Suprapubic skin (tissue), 4 donors: Measurements from ENCODE around the gene MFAP5.
A peak's percentile ranks its signal among the peaks of the same experiment; 100 is the strongest.

Experiments
- CTCF ChIP-seq, 2 donors: fragments of 200-600 bp in 1 of 2; fragments of 450-650 bp in 1 of 2; sonication (generic) in 1 of 2; IDR thresholded peaks; one replicate each; pipeline ENCODE4 v1.5.1; 2016 to 2019; ENCODE audit warnings: antibody characterized with exemption in 2 of 2, mild to moderate bottlenecking in 1 of 2, moderate library complexity in 1 of 2
- EP300 ChIP-seq: sonication (generic); formaldehyde crosslinking; IDR thresholded peaks from one replicate; pipeline ENCODE4 v1.6.1; 2017; ENCODE audit warnings: antibody characterized with exemption
- POLR2AphosphoS5 ChIP-seq, 3 donors: sonication (generic); formaldehyde crosslinking; IDR thresholded peaks; one replicate each; pipeline ENCODE4 v1.6.1; 2017; ENCODE audit warnings: antibody characterized with exemption in 3 of 3

DNA sequence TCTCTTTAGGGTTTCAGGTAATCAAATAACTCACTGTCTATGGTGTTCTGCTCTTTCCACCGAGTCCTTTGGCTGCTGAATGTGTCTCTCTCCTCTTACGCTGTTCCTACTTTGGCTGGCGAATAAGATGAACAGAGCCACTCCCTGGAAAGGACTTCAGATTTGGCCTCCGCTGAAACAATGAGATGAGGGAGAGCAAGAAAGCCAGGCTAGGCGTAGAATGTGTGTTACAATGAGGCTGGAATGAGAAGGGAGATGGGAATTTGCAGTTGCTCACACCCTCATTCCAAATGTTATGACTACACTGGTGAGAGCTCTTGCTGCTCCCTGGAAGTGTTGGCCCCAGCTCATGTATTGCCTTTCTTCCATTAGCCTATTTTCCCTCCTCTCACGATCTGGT is at the start of gene MFAP5:
- TF ChIP-seq POLR2AphosphoS5 (IDR thresholded peaks at IDR 0.05) (peak in 2 of 3 donors; percentile 33 to 43), CTCF (IDR thresholded peaks at IDR 0.05) (no peak), EP300 (no peak)
